GM12892 (cell line): Measurements from ENCODE around the gene LRSAM1.

Experiments
- DNase-seq: peaks from one replicate; pipeline ENCODE4 v3.0.0; 2011; ENCODE audit not compliant: insufficient read length
- FAIRE-seq: peaks from 2 replicates; lab custom pipeline; 2011; peaks lifted over from hg19 to GRCh38; lab: Jason Lieb, UNC
- POLR2A ChIP-seq: IDR thresholded peaks from 2 replicates; pipeline ENCODE4 v1.6.1; 2011; ENCODE audit warnings: low read depth, low read length, control low read depth
- POLR2AphosphoS5 ChIP-seq: IDR thresholded peaks from 2 replicates; pipeline ENCODE4 v1.6.1; 2011; ENCODE audit warnings: low read depth, low read length, control low read depth
- TAF1 ChIP-seq: IDR thresholded peaks from 2 replicates; pipeline ENCODE4 v1.6.1; 2011; ENCODE audit warnings: low read depth, mild to moderate bottlenecking, control low read depth, low read length, borderline replicate concordance

LRSAM1 gene

GRCh38 chr9:127503379-127503921, 52.1 kb downstream of the LRSAM1 start:
- FAIRE-seq (no peak), DNase-seq (no peak)
- no peak for TF ChIP-seq POLR2A
- TF ChIP-seq TAF1 = no peak
- no peak for TF ChIP-seq POLR2AphosphoS5

DNA sequence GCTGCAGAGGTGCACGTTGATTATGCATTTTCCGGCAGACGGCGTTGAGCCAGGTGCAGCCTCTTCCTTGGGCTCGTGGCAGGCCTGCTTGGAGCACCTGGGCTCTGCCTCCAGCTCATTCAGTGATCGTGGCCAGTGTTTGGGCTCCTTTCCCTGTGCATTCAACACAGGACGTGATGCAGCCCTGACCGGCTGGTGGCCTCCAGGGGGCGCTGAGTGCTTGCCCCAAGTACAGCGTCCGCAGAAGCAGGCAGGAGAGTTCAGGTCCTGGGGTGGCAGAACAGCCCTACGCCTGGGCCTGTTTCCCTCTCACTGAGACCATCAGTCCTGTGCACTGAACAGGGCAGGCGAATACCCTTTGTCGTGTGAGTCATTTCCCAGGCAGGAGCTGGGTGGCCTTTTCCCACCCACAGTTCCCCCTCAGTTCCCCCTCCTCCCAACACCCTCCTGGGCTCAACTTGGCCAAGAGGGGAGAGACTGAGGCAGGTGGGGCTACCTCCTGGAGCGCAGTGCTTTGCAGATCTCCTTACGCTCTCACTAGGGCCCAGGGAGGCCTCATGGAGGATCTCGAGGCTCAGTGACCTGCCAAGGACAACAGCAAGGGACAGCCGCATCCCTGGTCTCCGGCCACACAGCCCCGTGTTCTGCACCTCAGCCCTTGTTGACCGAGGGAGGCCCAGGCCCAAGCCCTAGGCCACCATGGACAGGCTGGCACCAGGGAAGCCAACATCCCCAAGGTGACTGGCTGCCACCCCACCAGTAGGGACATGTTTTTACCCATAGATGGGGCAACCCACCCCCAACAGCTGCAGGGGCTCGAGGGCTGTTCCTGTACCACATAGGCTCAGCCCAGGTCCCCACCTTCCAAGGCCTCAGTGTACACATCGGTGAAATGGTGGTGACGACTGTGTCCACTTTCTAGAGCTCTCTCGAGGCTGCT, 52.9 kb downstream of the LRSAM1 start:
- no peak for TF ChIP-seq TAF1
- TF ChIP-seq POLR2AphosphoS5 = no peak
- no peak for TF ChIP-seq POLR2A
- FAIRE-seq (peak; percentile 82), DNase-seq (peak; percentile 59)

DNA sequence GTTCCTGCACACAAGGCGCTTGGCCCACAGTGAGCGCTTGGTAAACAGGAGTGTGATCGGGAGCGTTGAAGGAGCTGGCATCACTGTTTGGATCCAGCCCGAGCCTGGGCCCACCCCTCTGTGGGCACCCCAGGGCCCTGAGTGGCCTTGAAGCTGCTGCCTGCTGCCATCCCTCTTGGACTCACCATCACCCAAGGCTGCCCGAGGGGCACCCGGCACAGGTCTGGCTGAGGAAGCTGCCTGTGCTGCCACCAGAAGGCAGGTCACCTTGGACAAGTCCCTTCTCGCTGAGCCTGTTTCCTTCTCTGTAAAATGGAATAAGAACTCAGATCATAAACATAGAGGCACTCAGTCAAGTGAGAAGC, 53.6 kb downstream of the LRSAM1 start:
- FAIRE-seq (no peak), DNase-seq (no peak)
- TF ChIP-seq TAF1 = no peak
- no peak for TF ChIP-seq POLR2AphosphoS5
- TF ChIP-seq POLR2A = no peak

GRCh38 chr9:127505396-127506116, 54.2 kb downstream of the LRSAM1 start:
- TF ChIP-seq POLR2AphosphoS5 (no peak), POLR2A (no peak), TAF1 (no peak)
- peak; percentile 53 for DNase-seq
- no peak for FAIRE-seq

GRCh38 chr9:127506117-127506813, 55.0 kb downstream of the LRSAM1 start:
- FAIRE-seq (no peak), DNase-seq (no peak)
- TF ChIP-seq POLR2AphosphoS5 (no peak), POLR2A (no peak), TAF1 (no peak)

- no peak for DNase-seq
- TF ChIP-seq POLR2A = no peak
- no peak for TF ChIP-seq TAF1
- TF ChIP-seq POLR2AphosphoS5 = no peak
- no peak for FAIRE-seq
Measured at GRCh38 chr9:127506814-127507750, 55.8 kb downstream of the LRSAM1 start.

- DNase-seq (no peak), FAIRE-seq (no peak)
- no peak for TF ChIP-seq TAF1
- TF ChIP-seq POLR2A = no peak
- no peak for TF ChIP-seq POLR2AphosphoS5
Measured at GRCh38 chr9:127507751-127508648, 56.7 kb downstream of the LRSAM1 start.

DNA sequence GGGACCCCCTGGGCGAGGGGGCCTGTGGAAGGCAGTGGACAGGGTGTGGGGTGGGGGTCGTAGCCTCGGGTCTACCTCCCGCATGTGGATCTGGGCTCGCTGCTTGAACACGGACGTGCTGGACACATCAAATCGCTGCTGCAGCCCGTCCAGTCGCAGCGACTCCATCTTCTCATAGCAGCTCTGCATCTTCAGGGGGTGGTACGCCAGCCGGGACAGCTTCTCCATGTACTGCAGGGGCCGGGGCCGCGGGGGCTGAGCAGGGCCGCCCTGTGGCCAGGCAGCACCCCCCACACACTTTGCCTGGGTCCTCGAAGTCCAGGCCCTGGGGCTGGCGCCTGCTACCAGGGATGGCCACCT, 57.6 kb downstream of the LRSAM1 start:
- TF ChIP-seq TAF1 (no peak), POLR2AphosphoS5 (no peak), POLR2A (no peak)
- FAIRE-seq = no peak

DNA sequence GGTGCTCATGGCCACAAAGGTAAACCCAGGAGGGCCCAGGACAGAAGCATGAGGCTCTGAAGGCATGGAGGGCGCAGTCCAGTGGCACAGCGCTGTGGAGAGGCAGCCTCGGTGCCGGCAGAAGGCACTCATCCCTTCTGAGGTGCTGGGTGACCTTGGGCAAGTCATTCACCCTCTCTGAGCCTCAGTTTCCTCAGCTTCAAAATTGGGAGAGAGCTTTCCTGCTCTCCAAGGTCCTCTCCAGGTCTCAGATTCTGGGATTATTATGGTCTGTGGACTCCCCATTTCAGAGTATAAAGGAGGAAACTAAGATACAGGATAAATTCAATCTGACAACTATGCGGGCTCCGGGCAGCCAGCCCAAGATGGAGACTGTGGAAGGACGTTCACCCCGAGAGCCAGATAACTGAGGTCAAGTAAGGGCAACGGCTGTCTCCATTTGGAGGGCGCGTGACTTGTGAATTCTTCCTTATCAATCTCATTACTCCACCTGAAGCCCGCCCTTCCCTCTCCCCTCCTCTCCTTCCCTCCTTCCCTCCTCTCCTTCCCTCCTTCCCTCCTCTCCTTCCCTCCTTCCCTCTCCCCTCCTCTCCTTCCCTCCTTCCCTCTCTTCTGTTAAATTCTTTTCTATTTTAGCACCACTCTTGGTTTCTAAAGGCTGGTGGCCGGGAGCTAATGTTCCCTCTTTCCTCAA, 58.1 kb downstream of the LRSAM1 start:
- TF ChIP-seq POLR2A (no peak), TAF1 (no peak), POLR2AphosphoS5 (no peak)
- DNase-seq (no peak), FAIRE-seq (no peak)

More for the DNA sequence above, 57.6 kb downstream of the LRSAM1 start:
- DNase-seq = no peak
